HUES6 (cell line): ENCODE results near the gene COL23A1.
"Not testable (repeated sequence)": the region's sequence is repeated elsewhere in the genome, so short reads cannot be mapped to it uniquely, and the experiment has no call there.

ENCODE experiments used
- H3K27ac ChIP-seq: 2 replicates; pipeline ENCODE4 v1.7.0; 2013; ENCODE audit warnings: low read depth, mild to moderate bottlenecking, low read length, inconsistent platforms
- H3K27me3 ChIP-seq: 2 replicates; pipeline ENCODE4 v1.6.1; 2013; ENCODE audit warnings: low read length; ENCODE audit not compliant: control insufficient read depth, insufficient read depth
- H3K36me3 ChIP-seq: 2 replicates; pipeline ENCODE4 v1.6.1; 2013; ENCODE audit warnings: low read length; ENCODE audit not compliant: control insufficient read depth, insufficient read depth
- H3K4me1 ChIP-seq: 2 replicates; pipeline ENCODE4 v1.6.1; 2013; ENCODE audit warnings: low read length; ENCODE audit not compliant: control insufficient read depth, insufficient read depth
- H3K4me3 ChIP-seq: 2 replicates; pipeline ENCODE4 v1.5.1; 2013; ENCODE audit warnings: low read depth, low read length
- H3K9ac ChIP-seq: one replicate; pipeline ENCODE4 v1.6.1; 2013; ENCODE audit warnings: mild to moderate bottlenecking, low read length
- H3K9me3 ChIP-seq: 2 replicates; pipeline ENCODE4 v1.6.1; 2013; ENCODE audit warnings: low read depth, low read length; ENCODE audit not compliant: control insufficient read depth, insufficient read depth

Gene COL23A1

DNA sequence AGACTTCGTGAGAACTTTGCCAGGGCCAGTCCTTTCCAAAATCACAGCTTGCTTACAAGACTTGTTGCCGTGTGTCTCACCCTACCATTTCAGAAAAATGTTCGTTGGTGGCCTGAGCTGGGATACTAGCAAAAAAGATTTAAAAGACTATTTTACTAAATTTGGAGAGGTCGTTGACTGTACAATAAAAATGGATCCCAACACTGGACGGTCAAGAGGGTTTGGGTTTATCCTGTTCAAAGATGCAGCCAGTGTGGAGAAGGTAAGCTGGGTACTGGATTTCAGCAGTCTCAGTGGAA is 384.5 kb downstream of the COL23A1 start:
- H3K27ac ChIP-seq: no peak overlapping the region
- H3K4me3 ChIP-seq: peak overlapping the region; percentile 78
- peak overlapping the region; percentile 96 for H3K9ac ChIP-seq
- peaks cover 55% of the 10 kb centered on the region for H3K36me3 ChIP-seq
- H3K27me3 ChIP-seq: no peaks in the 10 kb centered on the region
- H3K9me3 ChIP-seq: no peaks in the 10 kb centered on the region
- H3K4me1 ChIP-seq: peaks cover 3% of the 10 kb centered on the region; the same call in 1 of the 2 replicates

DNA sequence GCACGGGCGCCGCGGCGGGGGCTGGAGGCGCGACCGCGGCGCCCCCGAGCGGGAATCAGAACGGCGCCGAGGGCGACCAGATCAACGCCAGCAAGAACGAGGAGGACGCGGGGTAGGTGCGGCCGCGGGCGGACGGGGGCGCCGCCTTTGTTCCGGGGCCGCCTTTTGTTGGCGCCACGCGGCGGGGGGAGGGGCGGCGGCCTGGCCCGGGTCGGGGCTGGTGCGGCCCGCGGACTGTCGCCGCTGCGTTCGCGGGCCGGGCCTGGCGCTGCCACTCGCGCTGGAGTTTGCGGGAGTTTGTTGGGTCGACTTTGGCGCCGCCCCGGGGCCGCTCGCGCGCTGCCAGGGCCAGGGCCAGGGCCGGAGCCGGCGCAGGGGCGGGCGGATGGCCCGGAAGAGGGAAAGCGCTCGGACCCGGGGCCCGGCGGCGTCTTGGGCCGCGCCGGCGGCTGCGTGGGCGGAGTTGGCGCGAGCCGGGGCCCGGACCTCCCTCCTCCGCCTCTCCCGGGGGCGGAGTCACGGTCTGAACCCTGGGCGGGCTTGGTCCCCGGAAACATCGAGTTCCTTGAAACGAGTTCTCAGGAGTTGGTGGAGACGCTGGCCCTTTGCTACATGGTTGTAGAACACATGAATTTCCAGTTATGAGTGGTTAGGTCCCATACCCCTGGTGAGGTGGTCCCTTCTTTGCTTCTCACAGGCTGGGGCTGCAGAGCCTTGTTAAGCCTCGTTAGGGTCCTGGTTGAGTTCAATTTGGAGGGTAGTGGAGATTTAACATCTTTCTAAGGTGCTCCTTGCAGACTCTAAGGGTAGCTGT is 385.1 kb downstream of the COL23A1 start:
- peak overlapping the region; percentile 78 for H3K4me3 ChIP-seq
- peaks cover 50% of the 10 kb centered on the region for H3K36me3 ChIP-seq
- 0 out of 2 replicates have a peak, but pooled peaks cover under 1% of the 10 kb centered on the region for H3K27me3 ChIP-seq
- peak overlapping the region; percentile 84 for H3K27ac ChIP-seq
- peaks cover 8% of the 10 kb centered on the region; the same call in 1 of the 2 replicates for H3K4me1 ChIP-seq
- no peaks in the 10 kb centered on the region for H3K9me3 ChIP-seq
- H3K9ac ChIP-seq: peak overlapping the region; percentile 96

DNA sequence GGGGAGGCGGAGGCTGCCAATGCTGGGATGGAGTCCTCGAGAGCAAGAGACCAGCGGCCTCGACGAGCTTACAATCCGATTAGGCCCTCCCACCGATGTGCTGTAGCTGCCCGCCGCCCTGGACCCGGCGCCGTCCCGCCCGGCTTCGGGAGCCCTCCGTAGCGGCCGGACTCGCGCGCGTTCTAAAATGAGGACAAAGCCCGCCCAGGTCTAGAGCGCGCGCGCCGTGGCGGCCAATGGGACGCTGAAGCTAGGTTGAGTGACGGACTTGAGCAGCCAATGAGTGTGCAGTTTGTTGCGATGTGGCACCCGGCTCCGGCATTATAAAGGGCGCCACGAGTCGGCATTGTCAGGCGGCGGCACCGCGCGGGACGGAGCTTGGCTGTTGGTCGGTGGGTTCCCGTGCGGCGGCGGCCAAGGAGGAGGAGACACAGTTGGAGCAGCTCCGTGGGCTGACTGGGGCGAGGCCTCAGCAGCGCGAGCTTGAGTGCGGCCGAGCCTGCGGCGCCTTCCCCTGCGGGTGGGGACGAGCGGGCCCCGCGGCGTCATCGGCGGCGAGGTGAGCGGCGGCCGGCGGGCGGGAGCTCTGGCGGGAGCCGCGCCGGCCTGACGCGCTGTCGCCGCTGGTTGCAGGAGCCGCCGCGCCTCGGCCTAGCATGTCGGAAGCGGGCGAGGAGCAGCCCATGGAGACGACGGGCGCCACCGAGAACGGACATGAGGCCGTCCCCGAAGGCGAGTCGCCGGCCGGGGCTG is 385.8 kb downstream of the COL23A1 start, which contains the start of gene HNRNPAB:
Gene HNRNPAB (plus strand): TSS at position 352 of the 753 bp plus-strand sequence. CDS start 305 bp downstream, at position 657.
- H3K4me3 ChIP-seq: peak within 1 kb of the TSS; percentile 78
- H3K9me3 ChIP-seq: no peaks in the 10 kb centered on the region
- H3K27ac ChIP-seq: peak within 1 kb of the TSS; percentile 84
- H3K27me3 ChIP-seq: peaks cover 5% of the 10 kb centered on the region; the same call in 1 of the 2 replicates
- H3K4me1 ChIP-seq: peaks cover 9% of the 10 kb centered on the region; the same call in 1 of the 2 replicates
- H3K9ac ChIP-seq: peak within 1 kb of the TSS; percentile 96
- H3K36me3 ChIP-seq: peaks cover 42% of the 10 kb centered on the region

DNA sequence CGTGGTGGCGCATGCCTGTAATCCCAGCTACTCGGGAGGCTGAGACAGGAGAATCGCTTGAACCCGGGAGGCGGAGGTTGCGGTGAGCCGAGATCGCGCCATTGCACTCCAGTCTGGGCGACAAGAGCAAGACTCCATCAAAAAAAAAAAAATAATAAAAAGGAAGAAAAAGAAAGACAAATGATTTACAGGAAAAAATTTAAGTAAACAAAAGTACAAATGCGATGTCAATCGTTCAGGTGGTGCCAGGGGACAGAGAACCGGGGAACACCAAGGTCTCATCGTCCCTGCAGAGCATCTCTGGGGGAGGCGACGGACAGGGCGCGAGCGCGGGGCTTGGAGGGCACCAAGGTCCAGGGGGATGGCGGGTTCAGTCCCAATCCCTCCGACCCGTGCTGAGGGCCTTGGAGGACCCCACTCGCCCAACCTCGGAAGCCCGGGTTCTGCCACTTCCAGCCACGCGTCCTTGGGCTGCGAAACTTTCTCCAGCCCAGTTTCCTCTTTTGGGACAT is 386.5 kb downstream of the COL23A1 start:
- Histone ChIP-seq H3K27me3 (peaks cover 5% of the 10 kb centered on the region; the same call in 1 of the 2 replicates), H3K4me3 (peak overlapping the region; percentile 78), H3K27ac (peak overlapping the region; percentile 69; the same call in 1 of the 2 replicates), H3K9ac (peak overlapping the region; percentile 96), H3K9me3 (no peaks in the 10 kb centered on the region), H3K36me3 (peaks cover 35% of the 10 kb centered on the region), H3K4me1 (peaks cover 9% of the 10 kb centered on the region; the same call in 1 of the 2 replicates)

DNA sequence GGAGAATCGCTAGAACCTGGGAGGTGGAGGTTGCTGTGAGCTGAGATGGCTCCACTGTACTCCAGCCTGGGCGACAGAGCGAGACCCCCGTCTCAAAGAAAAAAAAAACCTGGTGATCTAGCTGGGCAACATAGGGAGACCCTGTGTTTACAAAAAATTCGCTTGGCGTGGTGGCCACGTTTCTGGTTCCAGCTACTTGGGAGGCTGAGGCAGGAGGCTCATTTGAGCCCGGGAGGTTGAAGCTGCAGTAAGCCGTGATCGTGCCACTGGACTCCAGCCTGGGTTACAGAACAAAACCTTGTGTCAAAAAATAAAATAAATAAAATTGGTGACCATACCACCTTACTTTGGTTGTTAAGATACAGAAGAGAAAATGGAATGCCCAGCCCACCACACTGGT is 387.7 kb downstream of the COL23A1 start:
- Histone ChIP-seq H3K4me3 (no peak overlapping the region), H3K36me3 (peaks cover 24% of the 10 kb centered on the region), H3K4me1 (peaks cover 9% of the 10 kb centered on the region; the same call in 1 of the 2 replicates), H3K27ac (no peak overlapping the region), H3K9ac (no peak overlapping the region), H3K27me3 (peaks cover 5% of the 10 kb centered on the region; the same call in 1 of the 2 replicates), H3K9me3 (no peaks in the 10 kb centered on the region)

DNA sequence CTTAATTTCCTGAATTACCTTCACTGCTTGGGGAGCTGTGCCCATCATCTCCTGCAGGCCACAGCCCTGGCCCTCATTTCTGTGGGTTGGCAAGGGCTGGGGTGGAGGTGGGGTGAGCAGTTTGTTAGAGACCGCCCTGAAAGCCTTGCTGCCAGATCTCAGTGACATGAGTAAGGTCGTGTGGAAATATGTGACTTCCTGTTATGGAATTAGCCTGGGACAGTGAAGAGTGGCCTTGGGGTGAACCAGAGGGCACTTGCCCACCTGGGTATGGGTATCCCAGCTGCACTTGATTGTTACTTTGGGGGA is 388.3 kb downstream of the COL23A1 start:
- peaks cover 5% of the 10 kb centered on the region; the same call in 1 of the 2 replicates for H3K27me3 ChIP-seq
- H3K36me3 ChIP-seq: peaks cover 17% of the 10 kb centered on the region
- H3K4me1 ChIP-seq: peaks cover 9% of the 10 kb centered on the region; the same call in 1 of the 2 replicates
- no peak overlapping the region for H3K9ac ChIP-seq
- no peak overlapping the region for H3K27ac ChIP-seq
- no peak overlapping the region for H3K4me3 ChIP-seq
- no peaks in the 10 kb centered on the region for H3K9me3 ChIP-seq

DNA sequence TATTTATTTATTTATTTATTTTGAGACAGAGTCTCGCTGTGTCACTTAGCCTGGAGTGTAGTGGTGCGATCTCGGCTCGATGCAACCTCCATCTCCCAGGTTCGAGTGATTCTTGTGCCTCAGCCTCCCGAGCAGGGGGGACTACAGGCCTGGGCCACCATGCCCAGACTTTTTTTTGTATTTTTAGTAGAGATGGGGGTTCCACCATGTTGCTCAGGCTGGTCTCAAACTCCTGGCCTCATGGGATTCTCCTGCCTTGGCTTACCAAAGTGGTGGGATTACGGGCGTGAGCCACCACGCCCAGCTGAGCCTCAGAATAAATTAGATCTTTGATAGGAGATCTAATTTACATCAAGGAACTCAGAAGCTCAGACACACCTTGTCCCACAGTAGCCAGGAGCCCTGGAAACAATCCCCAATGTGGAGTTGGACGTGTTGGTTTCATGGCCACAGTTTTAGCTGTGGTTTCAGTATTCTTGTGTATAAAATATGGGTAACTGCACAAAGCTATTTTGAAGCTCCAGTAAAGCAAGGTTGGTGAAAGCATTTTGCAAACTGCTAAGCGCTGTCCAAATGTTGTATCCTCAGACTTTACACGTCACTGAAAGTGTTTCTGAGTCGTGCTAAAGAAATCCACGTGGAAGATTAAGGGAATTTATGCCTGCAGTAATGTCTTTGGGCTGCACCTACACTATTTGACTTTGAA is 388.8 kb downstream of the COL23A1 start:
- Histone ChIP-seq H3K4me1 (peaks cover 7% of the 10 kb centered on the region; the same call in 1 of the 2 replicates), H3K27ac (no peak overlapping the region), H3K36me3 (peaks cover 12% of the 10 kb centered on the region), H3K4me3 (no peak overlapping the region), H3K9me3 (no peaks in the 10 kb centered on the region), H3K27me3 (peaks cover 5% of the 10 kb centered on the region; the same call in 1 of the 2 replicates), H3K9ac (no peak overlapping the region)

DNA sequence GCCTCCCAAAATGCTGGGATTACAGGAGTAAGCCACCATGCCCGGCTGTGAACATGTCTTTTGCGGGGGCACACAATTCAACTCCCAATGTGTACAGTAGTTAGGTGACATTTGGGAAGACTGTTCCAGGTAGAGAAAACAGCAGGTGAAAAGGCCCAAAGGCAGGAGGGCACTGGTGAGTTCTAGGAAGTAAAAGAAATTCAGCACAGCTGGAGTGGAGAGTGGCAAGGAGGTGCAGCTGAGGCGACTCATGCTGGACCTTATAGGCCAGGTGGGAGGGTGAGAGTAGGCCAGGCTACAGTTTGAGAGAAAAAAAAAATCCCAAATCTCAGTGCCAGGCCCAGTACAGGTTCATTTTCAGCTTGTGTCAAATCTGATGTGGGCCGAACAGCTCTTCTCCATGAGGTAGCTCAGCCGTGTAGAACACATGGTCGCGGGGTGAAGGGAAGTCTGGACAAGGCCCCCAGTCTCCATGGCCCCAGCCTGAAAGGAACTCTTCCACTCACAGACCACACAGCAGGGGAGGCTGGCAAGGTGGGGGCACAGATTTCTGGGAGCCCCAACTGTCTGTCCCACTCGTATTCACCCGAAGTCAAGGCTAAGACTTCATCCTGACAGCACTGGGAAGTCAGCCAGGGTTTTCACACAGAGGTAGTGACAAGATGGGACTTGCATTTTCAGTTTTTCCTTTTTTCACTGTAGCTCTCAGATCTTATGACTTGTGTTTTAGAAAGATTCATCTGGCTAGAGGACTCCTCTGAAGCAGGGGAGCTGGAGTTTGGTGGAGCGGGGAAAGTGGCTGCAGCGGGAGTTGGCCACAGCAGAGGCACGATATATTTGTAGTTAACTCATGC is 390.4 kb downstream of the COL23A1 start:
- no peak overlapping the region for H3K9ac ChIP-seq

DNA sequence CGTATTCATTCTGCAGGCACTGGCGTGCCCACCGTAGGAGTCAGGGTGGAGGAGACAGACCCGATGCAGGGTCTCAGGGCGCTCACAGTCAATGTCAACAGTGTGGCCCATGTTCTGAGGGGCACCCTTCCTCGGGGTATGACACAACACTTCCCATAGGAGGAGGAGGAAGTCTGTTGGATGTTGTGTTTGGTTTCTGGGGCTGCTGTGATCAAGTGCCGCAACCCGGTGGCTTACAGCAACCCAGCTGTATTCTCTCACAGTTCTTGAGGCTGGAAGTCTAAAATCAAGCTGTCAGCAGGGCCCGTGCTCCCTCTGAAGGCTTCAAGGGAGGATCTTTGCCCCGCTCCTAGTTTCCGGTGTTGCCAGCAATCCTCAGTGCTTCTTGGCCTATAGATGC is 391.5 kb downstream of the COL23A1 start:
- Histone ChIP-seq H3K9me3 (no peaks in the 10 kb centered on the region), H3K27ac (no peak overlapping the region), H3K36me3 (no peaks in the 10 kb centered on the region)

More for the DNA sequence above, 390.4 kb downstream of the COL23A1 start:
- H3K36me3 ChIP-seq: no peaks in the 10 kb centered on the region
- H3K9me3 ChIP-seq: no peaks in the 10 kb centered on the region
- peaks cover 6% of the 10 kb centered on the region; the same call in 1 of the 2 replicates for H3K4me1 ChIP-seq
- H3K4me3 ChIP-seq: no peak overlapping the region
- H3K27ac ChIP-seq: no peak overlapping the region
- peaks cover 5% of the 10 kb centered on the region; the same call in 1 of the 2 replicates for H3K27me3 ChIP-seq

DNA sequence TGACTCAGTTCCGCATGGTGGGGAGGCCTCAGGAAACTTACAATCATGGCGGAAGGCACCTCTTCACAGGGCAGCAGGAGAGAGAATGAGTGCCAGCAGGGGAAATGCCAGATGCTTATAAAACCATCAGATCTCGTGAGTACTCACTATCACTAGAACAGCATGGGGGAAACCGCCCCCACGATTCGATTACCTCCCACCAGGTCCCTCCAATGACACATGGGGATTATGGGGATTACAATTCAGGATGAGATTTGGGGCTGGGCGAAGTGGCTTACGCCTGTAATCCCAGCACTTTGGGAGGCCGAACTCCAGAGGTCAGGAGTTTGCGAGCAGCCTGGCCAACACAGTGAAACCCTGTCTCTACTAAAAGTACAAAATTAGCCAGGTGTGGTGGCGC is 392.0 kb downstream of the COL23A1 start:
- H3K4me1 ChIP-seq: peaks cover 13% of the 10 kb centered on the region
- not testable (repeated sequence) for H3K27me3 ChIP-seq, H3K4me3 ChIP-seq, H3K27ac ChIP-seq, H3K9ac ChIP-seq, H3K9me3 ChIP-seq, H3K36me3 ChIP-seq

More for the DNA sequence above, 391.5 kb downstream of the COL23A1 start:
- Histone ChIP-seq H3K4me1 (peaks cover 13% of the 10 kb centered on the region), H3K27me3 (peaks cover 5% of the 10 kb centered on the region; the same call in 1 of the 2 replicates), H3K9ac (no peak overlapping the region), H3K4me3 (no peak overlapping the region)
